Pancreas (tissue), 10 donors: ENCODE data around the gene KLF6. TPM values are rescaled to one million over a fixed set of nuclear protein-coding genes. Genes with fewer than 3 reads are reported as not detected.

Source experiments
- ATAC-seq, 4 donors: fragments of 200-7000 bp; cut with Tn5 transposase; one replicate each; pipeline versions ENCODE4 v1.8.0 to v1.9.1; 2020; ENCODE audit warnings: mild to moderate bottlenecking in 4 of 4, moderate library complexity in 4 of 4
- DNase-seq, 6 donors: peaks; one replicate each; pipeline ENCODE4 v3.0.0-alpha.2; 2020
- FAIRE-seq: peaks from 2 replicates; lab custom pipeline; 2012; peaks lifted over from hg19 to GRCh38; lab: Jason Lieb, UNC
- H3K27ac ChIP-seq, 4 donors: fragments of 200-600 bp; sonication (generic); 1 replicate in 3 of 4; 2 replicates in 1 of 4; pipeline versions ENCODE4 v1.5.0 to v1.8.0; 2020
- H3K27me3 ChIP-seq, 4 donors: fragments of 200-600 bp; one replicate each; pipeline ENCODE4 v1.8.0; 2021
- H3K36me3 ChIP-seq, 3 donors: fragments of 200-600 bp; sonication (generic) in 1 of 3; one replicate each; pipeline versions ENCODE4 v1.5.0 to v1.8.0; 2020 to 2021
- H3K4me1 ChIP-seq, 3 donors: fragments of 200-600 bp; one replicate each; pipeline ENCODE4 v1.8.0; 2021
- H3K4me3 ChIP-seq, 4 donors: fragments of 200-600 bp; sonication (generic) in 2 of 4; one replicate each; pipeline versions ENCODE4 v1.5.0 to v1.8.0; 2020 to 2021
- H3K9me3 ChIP-seq, 4 donors: fragments of 200-600 bp; one replicate each; pipeline ENCODE4 v1.8.0; 2021
- WGBS, 2 donors: extraction: QIAGEN DNeasy Blood & Tissue Kit; methylation state at CpG; one replicate each; pipeline ENCODE4 v1.1.7; 2013; 5-methylcytosine and 5-hydroxymethylcytosine counted together
- intact Hi-C, 3 donors: fragments of 100-400 bp; cut with DNase I; formaldehyde crosslinking; loops; one replicate each; pipeline versions ENCODE4 v1.11.1 to v1.14.2; 2022
- polyA plus RNA-seq, 2 donors: library from polyadenylated mRNA; stranded (reverse); fragments of 200-250 nt; gene quantifications; one replicate each; pipeline ENCODE4 v1.2.3, GENCODE V29; 2013
- total RNA-seq, 6 donors: library from RNA; stranded (reverse); fragmentation: NEBNext Ultra II Directional in 4 of 6; extraction: Animal tissue kit (Norgen Biotek cat#: 25700) in 4 of 6; gene quantifications; one replicate each; pipeline versions ENCODE4 v1.2.1 to v1.2.4, GENCODE V29; 2021 to 2023
- TF ChIP-seq, protein P1 (sequence below), 4 donors: fragments of 200-600 bp; sonication (generic) in 3 of 4; IDR thresholded peaks; one replicate each; pipeline versions ENCODE4 v1.5.0 to v1.8.0; 2021; ENCODE audit warnings: antibody characterized with exemption in 4 of 4
- donor health status: healthy with polysubstance abuse.
- donor health status: DM: no; HTN: no; CAD: no; lungs with moderate emphysema.
- donor health status: DM: no; HTN: no; CAD: no.
- donor health status: control.
- donor health status: control.
- donor health status: Bipolar disorder and iron deficiency.
- donor health status: DM: yes; HTN: yes; CAD: no.
- donor health status: DM: no; HTN: no; CAD: no.
- donor health status: DM: no; HTN: no; CAD: no.
- donor health status: DM: yes; HTN: yes; CAD: no.

KLF6 gene
- total and polyA plus RNA-seq, 8 donors, result 29.0 to 157 (median 57.9) TPM

DNA sequence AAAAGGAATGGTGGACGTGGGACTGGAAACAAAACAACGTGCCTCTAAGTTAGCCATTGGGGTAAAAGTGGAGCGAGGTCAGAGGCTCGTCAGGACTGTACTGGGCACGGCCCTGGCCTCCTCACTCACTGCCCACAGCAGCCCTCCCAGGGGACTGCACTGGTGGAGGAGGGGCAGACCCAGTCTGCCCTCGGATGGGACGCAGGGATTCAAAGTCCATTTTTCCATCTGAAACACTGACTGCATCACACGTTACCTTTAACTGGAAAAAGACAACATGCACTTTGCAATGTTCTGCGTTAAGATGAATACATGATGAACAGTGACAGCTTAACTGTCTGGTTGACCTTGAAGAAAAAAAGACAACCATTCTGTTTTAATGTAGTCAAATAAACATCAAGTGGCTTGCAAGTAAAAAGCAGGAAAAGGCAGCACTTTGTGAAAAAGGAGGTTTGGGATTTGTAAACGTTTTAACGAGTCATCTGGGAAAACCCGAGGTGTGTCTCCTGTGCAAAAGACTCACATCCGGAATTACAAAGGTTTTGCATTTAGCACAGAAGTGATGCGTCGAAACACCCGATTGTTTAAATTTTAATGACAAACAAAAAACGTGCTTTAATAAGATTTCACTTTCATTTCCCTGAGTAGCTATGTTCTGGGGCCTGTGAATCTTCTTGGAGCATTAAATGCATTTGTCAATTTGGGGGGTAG, 18.8 kb downstream of the KLF6 start:
- WGBS, 2 donors, result 55 to 56% methylated on average over 17 of the region's 17 CpGs
- Histone ChIP-seq H3K4me1 (peaks cover 0 to 16% (median 0%) of the 10 kb centered on the region in 3 donors), H3K27me3 (no peaks in the 10 kb centered on the region), H3K4me3 (no peak overlapping the region), H3K36me3 (no peaks in the 10 kb centered on the region), H3K9me3 (no peaks in the 10 kb centered on the region), H3K27ac (no peak overlapping the region)
- intact Hi-C loops, result loop anchor here in 1 of 3 donors (10.0 kb wide), 1 partner anchor 531 kb away; no protein-coding TSS in a partner anchor
- TF ChIP-seq, protein P1, sequence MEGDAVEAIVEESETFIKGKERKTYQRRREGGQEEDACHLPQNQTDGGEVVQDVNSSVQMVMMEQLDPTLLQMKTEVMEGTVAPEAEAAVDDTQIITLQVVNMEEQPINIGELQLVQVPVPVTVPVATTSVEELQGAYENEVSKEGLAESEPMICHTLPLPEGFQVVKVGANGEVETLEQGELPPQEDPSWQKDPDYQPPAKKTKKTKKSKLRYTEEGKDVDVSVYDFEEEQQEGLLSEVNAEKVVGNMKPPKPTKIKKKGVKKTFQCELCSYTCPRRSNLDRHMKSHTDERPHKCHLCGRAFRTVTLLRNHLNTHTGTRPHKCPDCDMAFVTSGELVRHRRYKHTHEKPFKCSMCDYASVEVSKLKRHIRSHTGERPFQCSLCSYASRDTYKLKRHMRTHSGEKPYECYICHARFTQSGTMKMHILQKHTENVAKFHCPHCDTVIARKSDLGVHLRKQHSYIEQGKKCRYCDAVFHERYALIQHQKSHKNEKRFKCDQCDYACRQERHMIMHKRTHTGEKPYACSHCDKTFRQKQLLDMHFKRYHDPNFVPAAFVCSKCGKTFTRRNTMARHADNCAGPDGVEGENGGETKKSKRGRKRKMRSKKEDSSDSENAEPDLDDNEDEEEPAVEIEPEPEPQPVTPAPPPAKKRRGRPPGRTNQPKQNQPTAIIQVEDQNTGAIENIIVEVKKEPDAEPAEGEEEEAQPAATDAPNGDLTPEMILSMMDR (IDR thresholded peaks at IDR 0.05), result no peak
- no peak for FAIRE-seq
- no peak for ATAC-seq
- no peak for DNase-seq

DNA sequence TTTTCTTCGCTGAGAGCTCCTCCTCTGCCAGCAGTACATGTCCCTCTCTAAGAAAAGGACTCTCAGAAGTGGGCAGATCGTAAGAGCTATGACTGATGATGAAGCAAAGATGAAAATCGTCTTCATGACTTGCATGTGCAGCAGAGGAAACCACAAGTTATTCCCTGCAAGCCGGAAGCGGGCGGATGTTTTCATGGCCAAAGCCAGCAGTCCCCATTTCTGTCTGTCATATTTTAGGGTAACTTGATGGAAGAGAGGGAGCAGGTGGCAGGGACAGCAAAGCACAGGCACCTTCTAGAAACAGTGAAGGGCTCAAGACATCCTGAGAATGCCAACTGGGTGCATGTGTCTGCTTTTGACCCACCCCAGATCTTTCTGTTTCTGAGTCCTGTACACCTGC, 19.9 kb downstream of the KLF6 start:
- ATAC-seq (peak in 2 of 4 donors; percentile 29 to 38), FAIRE-seq (no peak), DNase-seq (no peak)
- intact Hi-C loops, result loop anchor here in 1 of 3 donors (10.0 kb wide), 1 partner anchor 530 kb away; no protein-coding TSS in a partner anchor
- H3K27me3 ChIP-seq, result no peaks in the 10 kb centered on the region
- 66 to 85% methylated on average over 6 of the region's 6 CpGs for WGBS, 2 donors
- no peak overlapping the region for H3K27ac ChIP-seq
- peaks cover 0 to 16% (median 0%) of the 10 kb centered on the region in 3 donors for H3K4me1 ChIP-seq
- H3K4me3 ChIP-seq, result no peak overlapping the region
- TF ChIP-seq, protein P1 (IDR thresholded peaks at IDR 0.05), result no peak
- H3K36me3 ChIP-seq, result no peaks in the 10 kb centered on the region
- no peaks in the 10 kb centered on the region for H3K9me3 ChIP-seq

DNA sequence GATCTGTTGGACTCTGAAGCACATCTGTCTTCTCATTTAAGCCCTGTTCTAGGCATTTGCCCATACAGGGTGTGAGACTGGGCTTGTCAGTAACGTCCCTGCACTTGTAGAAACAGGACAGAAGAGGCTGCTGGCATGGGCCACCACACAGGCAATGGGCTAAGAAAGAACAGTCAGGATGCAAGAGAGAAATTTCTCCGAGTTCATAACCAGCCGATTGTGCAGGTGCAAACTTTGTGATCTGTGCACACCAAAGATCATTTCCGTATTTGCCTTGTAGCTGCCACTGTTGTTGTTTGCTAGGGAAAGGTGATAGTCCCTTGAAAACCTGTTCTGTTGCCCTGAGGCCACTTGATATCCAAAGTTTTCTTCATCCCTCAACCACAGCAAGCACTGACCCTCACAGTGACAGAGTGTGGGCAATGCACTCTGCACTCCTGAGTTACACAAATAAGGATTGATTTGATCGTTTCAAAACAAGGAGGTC, 20.3 kb downstream of the KLF6 start:
- Histone ChIP-seq H3K36me3 (no peaks in the 10 kb centered on the region), H3K27me3 (no peaks in the 10 kb centered on the region), H3K4me1 (peaks cover 0 to 16% (median 0%) of the 10 kb centered on the region in 3 donors), H3K9me3 (no peaks in the 10 kb centered on the region), H3K27ac (no peak overlapping the region), H3K4me3 (no peak overlapping the region)
- ATAC-seq (peak in 3 of 4 donors; percentile 11 to 24 (median 18)), FAIRE-seq (no peak), DNase-seq (no peak)
- TF ChIP-seq, protein P1 (IDR thresholded peaks at IDR 0.05), result no peak
- intact Hi-C loops, result loop anchor here in 1 of 3 donors (10.0 kb wide), 1 partner anchor 530 kb away; no protein-coding TSS in a partner anchor
- WGBS, 2 donors, result 29 to 43% methylated on average over 5 of the region's 5 CpGs

DNA sequence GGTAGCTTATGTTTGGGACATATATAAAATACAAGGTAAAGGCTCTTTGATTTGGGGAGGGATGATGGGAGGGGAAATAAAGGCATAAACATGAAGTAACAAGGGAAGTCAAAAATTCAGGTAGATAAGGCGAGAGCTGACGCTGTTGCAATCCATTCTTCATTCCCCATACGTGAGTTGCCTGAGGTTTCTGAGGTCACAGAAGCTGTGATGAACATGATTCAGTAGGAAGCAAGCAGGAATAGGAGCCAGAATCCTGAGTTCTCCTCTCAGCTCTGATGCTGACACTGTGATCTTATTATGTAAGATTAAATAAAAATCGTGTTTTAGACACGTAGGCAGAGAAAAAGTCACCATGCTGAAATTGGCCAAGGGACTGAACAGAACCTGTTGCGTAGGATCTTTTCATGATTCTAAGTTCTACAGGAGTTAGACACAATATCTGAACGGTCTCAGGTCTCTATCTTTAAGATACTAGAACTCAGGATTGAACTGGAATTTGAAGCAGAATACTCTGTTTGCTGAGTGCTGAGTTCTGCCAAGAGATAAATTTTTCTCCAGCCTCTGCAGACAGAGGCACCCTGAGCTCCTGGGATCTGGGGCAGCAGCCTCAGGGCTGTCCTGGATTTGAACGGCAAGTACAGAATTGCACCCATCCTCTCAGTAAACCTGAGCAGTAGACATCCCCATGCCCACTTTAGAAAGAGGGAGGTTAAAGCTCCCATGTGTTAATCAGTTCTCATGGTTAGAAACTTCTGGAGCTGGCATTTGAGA, 21.0 kb downstream of the KLF6 start:
- H3K4me3 ChIP-seq, result no peak overlapping the region
- WGBS, 2 donors, result 43 to 44% methylated on average over 8 of the region's 8 CpGs
- FAIRE-seq (no peak), ATAC-seq (peak in 3 of 4 donors; percentile 30 to 35 (median 32)), DNase-seq (no peak)
- intact Hi-C loops, result loop anchor here in 1 of 3 donors (10.0 kb wide), 1 partner anchor 529 kb away; no protein-coding TSS in a partner anchor
- H3K27me3 ChIP-seq, result no peaks in the 10 kb centered on the region
- no peaks in the 10 kb centered on the region for H3K9me3 ChIP-seq
- H3K4me1 ChIP-seq, result peaks cover 0 to 16% (median 0%) of the 10 kb centered on the region in 3 donors
- H3K27ac ChIP-seq, result no peak overlapping the region
- TF ChIP-seq, protein P1 (IDR thresholded peaks at IDR 0.05), result no peak
- H3K36me3 ChIP-seq, result no peaks in the 10 kb centered on the region
